ENCODE data around the gene ATXN1. TPM values are rescaled to one million over a fixed set of nuclear protein-coding genes. Genes with fewer than 3 reads are reported as not detected.
A peak's percentile ranks its signal among the peaks of the same experiment; 100 is the strongest.

The ATXN1 gene
- polyA plus RNA-seq, 1 donor (not counting 4 experiments of a cell fraction or from before 2014, with no cell fraction given), result 9.7 TPM

DNA sequence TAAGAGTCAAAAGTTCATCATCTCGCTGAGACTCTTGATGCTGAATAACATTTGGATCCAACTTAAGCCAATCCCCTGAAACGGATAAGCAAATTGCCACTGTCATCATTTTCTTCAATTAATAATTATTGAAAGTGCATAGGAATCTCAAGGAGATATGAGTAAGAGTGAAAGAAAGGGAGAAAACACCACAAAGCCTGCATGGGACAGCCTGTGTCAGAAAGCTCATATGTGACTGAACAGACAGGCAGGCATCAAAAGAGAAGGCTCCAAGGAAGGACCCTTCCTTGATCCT is 13.3 kb downstream of the ATXN1 start:
- no peak overlapping the region for H3K9ac ChIP-seq (ENCODE audit: control insufficient read depth, extremely low read depth, insufficient read depth, low read length)
- H2AFZ ChIP-seq (ENCODE audit: control insufficient read depth, low read length), result no peak overlapping the region
- H3K9me3 ChIP-seq (ENCODE audit: control insufficient read depth, low read depth, low read length), result no peaks in the 10 kb centered on the region
- H3K36me3 ChIP-seq (ENCODE audit: control insufficient read depth in 2 of 2, extremely low read depth in 1 of 2, insufficient read depth in 2 of 2, low read length in 2 of 2), result peaks cover 2 to 9% of the 10 kb centered on the region in 2 experiments
- dilution Hi-C loops (cut with MboI; ENCODE audit: extremely low pct_ligation_motif_present, low sequenced_read_pairs), result no loop called here
- no peaks in the 10 kb centered on the region for H4K20me1 ChIP-seq (ENCODE audit: control insufficient read depth, extremely low read depth, insufficient read depth, low read length)
- H3K79me2 ChIP-seq (ENCODE audit: control insufficient read depth, insufficient read depth, low read length), result peaks cover 45% of the 10 kb centered on the region
- DNase-seq (ENCODE audit: low read depth, low spot score) (no peak), FAIRE-seq (no peak)
- H3K4me2 ChIP-seq (ENCODE audit: control insufficient read depth, extremely low read depth, insufficient read depth, low read depth, low read length), result no peak overlapping the region
- H3K27ac ChIP-seq (ENCODE audit: control insufficient read depth, insufficient read depth, low read length), result peak overlapping the region; percentile 45
- no peak overlapping the region for H3K4me3 ChIP-seq (ENCODE audit: control insufficient read depth in 2 of 3, extremely low read depth in 1 of 3, insufficient read depth in 2 of 3, low read depth in 1 of 3, low read length in 3 of 3)
- H3K9me1 ChIP-seq (ENCODE audit: control insufficient read depth, extremely low read depth, insufficient read depth, low read length), result no peaks in the 10 kb centered on the region
- TF ChIP-seq, protein P1, sequence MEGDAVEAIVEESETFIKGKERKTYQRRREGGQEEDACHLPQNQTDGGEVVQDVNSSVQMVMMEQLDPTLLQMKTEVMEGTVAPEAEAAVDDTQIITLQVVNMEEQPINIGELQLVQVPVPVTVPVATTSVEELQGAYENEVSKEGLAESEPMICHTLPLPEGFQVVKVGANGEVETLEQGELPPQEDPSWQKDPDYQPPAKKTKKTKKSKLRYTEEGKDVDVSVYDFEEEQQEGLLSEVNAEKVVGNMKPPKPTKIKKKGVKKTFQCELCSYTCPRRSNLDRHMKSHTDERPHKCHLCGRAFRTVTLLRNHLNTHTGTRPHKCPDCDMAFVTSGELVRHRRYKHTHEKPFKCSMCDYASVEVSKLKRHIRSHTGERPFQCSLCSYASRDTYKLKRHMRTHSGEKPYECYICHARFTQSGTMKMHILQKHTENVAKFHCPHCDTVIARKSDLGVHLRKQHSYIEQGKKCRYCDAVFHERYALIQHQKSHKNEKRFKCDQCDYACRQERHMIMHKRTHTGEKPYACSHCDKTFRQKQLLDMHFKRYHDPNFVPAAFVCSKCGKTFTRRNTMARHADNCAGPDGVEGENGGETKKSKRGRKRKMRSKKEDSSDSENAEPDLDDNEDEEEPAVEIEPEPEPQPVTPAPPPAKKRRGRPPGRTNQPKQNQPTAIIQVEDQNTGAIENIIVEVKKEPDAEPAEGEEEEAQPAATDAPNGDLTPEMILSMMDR (optimal IDR thresholded peaks at IDR 0.05 in 1 of 3, IDR thresholded peaks at IDR 0.05 in 1 of 3, conservative IDR thresholded peaks at IDR 0.05 in 1 of 3; ENCODE audit: extremely low read depth in 1 of 3, insufficient read depth in 2 of 3, low read length in 3 of 3), result no peak
- TF ChIP-seq EZH2 (IDR thresholded peaks at IDR 0.05; ENCODE audit: low read length), result no peak
- H3K27me3 ChIP-seq (ENCODE audit: control insufficient read depth, extremely low read depth, insufficient read depth, low read length), result no peaks in the 10 kb centered on the region
- peaks cover 34% of the 10 kb centered on the region for H3K4me1 ChIP-seq (ENCODE audit: control insufficient read depth, extremely low read depth, insufficient read depth, low read length)

DNA sequence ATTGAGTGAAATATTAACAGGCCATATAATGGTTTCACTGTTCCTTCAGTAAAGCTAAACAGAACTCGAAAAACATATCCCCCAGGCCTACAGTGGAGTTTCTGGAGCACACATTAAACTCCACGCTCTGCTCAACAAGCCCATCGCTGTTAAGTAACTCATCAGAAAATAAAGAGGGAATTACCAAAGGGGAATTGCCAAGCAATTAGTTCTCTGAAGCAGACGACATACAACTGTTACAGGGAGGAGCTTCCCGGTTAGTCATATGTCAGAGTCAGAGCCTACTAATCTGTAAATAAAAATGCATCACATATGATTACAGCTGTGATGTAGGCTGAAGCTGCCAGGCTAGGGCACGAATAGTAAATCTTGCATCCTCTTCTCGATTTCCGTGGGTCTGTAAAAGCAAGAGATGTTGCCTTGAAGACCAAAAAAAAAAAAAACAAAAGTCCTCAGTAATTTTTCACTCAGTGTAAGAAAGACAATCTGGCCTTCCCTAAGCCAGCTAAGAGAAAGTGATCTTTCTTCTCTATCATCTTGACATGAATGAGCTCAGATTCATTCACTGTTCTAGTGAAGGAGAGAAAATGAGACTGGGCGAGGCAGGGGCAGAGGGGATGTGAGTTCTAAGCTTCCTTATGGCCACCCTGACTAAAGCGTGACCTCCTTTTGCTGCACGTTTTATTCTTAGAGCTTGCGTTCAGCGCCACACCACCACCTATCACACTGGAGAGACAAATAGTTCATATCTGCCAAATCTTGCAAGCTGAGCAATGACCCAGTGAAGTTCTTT is 13.8 kb downstream of the ATXN1 start:
- H3K4me3 ChIP-seq (ENCODE audit: control insufficient read depth in 2 of 3, extremely low read depth in 1 of 3, insufficient read depth in 2 of 3, low read depth in 1 of 3, low read length in 3 of 3), result no peak overlapping the region
- H3K9me3 ChIP-seq (ENCODE audit: control insufficient read depth, low read depth, low read length), result no peaks in the 10 kb centered on the region
- TF ChIP-seq EZH2 (IDR thresholded peaks at IDR 0.05; ENCODE audit: low read length), result no peak
- TF ChIP-seq, protein P1 (optimal IDR thresholded peaks at IDR 0.05 in 1 of 3, IDR thresholded peaks at IDR 0.05 in 1 of 3, conservative IDR thresholded peaks at IDR 0.05 in 1 of 3; ENCODE audit: extremely low read depth in 1 of 3, insufficient read depth in 2 of 3, low read length in 3 of 3), result no peak
- H3K27me3 ChIP-seq (ENCODE audit: control insufficient read depth, extremely low read depth, insufficient read depth, low read length), result no peaks in the 10 kb centered on the region
- H3K9ac ChIP-seq (ENCODE audit: control insufficient read depth, extremely low read depth, insufficient read depth, low read length), result peak overlapping the region; percentile 33
- H3K27ac ChIP-seq (ENCODE audit: control insufficient read depth, insufficient read depth, low read length), result peak overlapping the region; percentile 45
- no peaks in the 10 kb centered on the region for H3K9me1 ChIP-seq (ENCODE audit: control insufficient read depth, extremely low read depth, insufficient read depth, low read length)
- dilution Hi-C loops (cut with MboI; ENCODE audit: extremely low pct_ligation_motif_present, low sequenced_read_pairs), result no loop called here
- H3K36me3 ChIP-seq (ENCODE audit: control insufficient read depth in 2 of 2, extremely low read depth in 1 of 2, insufficient read depth in 2 of 2, low read length in 2 of 2), result peaks cover 2 to 9% of the 10 kb centered on the region in 2 experiments
- DNase-seq (ENCODE audit: low read depth, low spot score) (no peak), FAIRE-seq (peak; percentile 93)
- H3K4me1 ChIP-seq (ENCODE audit: control insufficient read depth, extremely low read depth, insufficient read depth, low read length), result peaks cover 30% of the 10 kb centered on the region
- peaks cover 49% of the 10 kb centered on the region for H3K79me2 ChIP-seq (ENCODE audit: control insufficient read depth, insufficient read depth, low read length)
- H3K4me2 ChIP-seq (ENCODE audit: control insufficient read depth, extremely low read depth, insufficient read depth, low read depth, low read length), result peak overlapping the region; percentile 47
- no peak overlapping the region for H2AFZ ChIP-seq (ENCODE audit: control insufficient read depth, low read length)
- H4K20me1 ChIP-seq (ENCODE audit: control insufficient read depth, extremely low read depth, insufficient read depth, low read length), result no peaks in the 10 kb centered on the region

All from keratinocyte (primary cell).